ENCODE data around the gene WDR93. TPM values are rescaled to one million over a fixed set of nuclear protein-coding genes. Genes with fewer than 3 reads are reported as not detected.

The WDR93 gene
- total and polyA plus RNA-seq, 4 donors = 0.08 TPM; not detected in 2

DNA sequence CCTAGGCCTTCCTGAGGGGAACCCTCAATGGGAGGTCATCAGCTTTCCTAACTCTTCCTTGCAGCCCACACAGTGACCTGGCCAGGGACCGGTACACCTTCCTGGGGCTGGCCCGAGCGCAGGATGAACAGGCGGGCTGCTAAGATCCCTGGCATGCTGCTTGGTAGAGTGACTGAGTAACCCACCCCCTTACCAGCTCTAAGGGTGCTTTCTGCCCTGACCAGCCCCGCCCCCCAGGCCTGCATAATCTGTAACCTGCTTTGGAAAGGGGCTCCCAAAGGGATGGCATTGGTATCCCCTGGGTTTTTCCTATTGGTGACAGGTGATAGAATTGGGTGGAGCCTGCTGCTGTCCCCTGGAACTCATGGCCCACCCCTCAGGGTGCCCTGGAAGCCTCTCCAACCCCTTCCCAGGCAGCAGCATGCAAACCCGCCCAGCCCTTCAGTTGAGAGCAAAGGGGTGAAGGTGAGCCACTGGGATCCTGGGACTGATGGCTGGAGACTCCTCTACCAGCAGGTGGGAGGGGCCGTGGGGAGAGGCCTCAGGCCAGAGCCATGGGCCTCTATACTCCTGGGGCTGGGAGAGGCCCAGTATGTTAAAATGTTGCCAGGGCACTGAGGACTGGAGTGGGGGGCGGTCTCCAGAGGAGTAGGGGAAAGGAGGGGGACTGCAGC lies 24.3 kb upstream of the WDR93 start (continued):
- TF ChIP-seq SP1 (IDR thresholded peaks at IDR 0.05) (no peak), RAD21 (IDR thresholded peaks at IDR 0.05) (no peak)

DNA sequence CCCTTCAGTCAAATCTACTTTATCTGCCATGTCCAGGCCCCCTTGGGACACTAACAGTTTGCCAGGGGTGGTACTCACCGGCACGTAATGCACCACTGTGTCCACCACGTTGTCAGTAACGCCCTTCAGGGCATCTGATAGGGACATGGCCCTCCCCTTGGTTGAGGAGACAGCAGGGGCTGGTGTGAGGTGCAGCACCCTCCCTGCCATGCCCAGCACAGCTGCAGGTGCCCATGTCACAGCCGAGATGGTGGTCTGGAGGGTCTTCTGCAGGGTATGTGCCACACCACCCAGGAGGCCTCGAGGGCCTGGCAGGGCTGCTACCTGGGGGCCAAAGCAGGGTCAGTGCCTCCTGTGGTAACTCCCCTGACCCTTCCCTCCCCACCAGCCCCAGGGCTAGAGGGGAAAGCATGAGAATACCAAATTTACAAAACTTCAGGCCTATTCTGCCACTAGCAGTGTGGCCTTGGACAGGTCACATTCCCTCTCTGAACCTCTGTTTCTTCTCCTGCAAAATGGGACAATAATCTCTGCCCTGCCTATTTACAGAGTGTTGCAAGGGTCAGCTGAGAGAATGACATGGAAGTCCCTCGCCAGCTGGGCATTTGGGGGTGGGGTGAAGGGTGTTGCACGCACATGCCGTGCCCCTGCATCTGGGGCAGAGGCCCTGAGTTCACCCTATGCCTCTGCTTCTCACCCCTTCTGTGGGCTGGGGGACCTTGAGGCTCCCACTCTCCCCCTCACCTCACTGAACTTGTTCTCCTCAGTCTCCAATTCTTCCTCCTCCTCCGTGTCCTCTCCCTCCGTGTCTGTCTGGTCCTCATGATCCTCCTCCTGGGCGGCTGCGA lies 23.5 kb upstream of the WDR93 start:
- WGBS = 90% methylated on average over 13 of the region's 13 CpGs
- Histone ChIP-seq H3K4me3 (ENCODE audit: low read depth in 1 of 3, low read length in 3 of 3) (no peak overlapping the region), H3K9me3 (ENCODE audit: control insufficient read depth in 4 of 4, low read length in 3 of 4) (no peaks in the 10 kb centered on the region), H3K9ac (ENCODE audit: low read depth in 1 of 2, low read length in 2 of 2) (no peak overlapping the region), H3K27me3 (ENCODE audit: control insufficient read depth in 4 of 4, insufficient read depth in 4 of 4, low read length in 3 of 4) (no peaks in the 10 kb centered on the region), H3K36me3 (ENCODE audit: control insufficient read depth in 4 of 4, insufficient read depth in 3 of 4, low read depth in 1 of 4, low read length in 3 of 4) (peaks cover 0 to 11% (median 1%) of the 10 kb centered on the region in 4 donors), H3K4me1 (ENCODE audit: control insufficient read depth in 4 of 4, insufficient read depth in 4 of 4, low read length in 3 of 4) (peaks cover 0 to 2% (median 0%) of the 10 kb centered on the region in 4 donors), H3K27ac (ENCODE audit: low read depth in 1 of 2, low read length in 2 of 2) (no peak overlapping the region)
- DNase-seq (ENCODE audit: low spot score) = no peak
- TF ChIP-seq, protein P1, sequence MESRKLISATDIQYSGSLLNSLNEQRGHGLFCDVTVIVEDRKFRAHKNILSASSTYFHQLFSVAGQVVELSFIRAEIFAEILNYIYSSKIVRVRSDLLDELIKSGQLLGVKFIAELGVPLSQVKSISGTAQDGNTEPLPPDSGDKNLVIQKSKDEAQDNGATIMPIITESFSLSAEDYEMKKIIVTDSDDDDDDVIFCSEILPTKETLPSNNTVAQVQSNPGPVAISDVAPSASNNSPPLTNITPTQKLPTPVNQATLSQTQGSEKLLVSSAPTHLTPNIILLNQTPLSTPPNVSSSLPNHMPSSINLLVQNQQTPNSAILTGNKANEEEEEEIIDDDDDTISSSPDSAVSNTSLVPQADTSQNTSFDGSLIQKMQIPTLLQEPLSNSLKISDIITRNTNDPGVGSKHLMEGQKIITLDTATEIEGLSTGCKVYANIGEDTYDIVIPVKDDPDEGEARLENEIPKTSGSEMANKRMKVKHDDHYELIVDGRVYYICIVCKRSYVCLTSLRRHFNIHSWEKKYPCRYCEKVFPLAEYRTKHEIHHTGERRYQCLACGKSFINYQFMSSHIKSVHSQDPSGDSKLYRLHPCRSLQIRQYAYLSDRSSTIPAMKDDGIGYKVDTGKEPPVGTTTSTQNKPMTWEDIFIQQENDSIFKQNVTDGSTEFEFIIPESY (IDR thresholded peaks at IDR 0.05) = no peak
- TF ChIP-seq RAD21 (IDR thresholded peaks at IDR 0.05) (no peak), GABPA (IDR thresholded peaks at IDR 0.05 in 1 of 2, conservative IDR thresholded peaks at IDR 0.05 in 1 of 2) (no peak), YY1 (IDR thresholded peaks at IDR 0.05) (no peak), RXRA (IDR thresholded peaks at IDR 0.05) (no peak), JUND (IDR thresholded peaks at IDR 0.05) (no peak), TAF1 (conservative IDR thresholded peaks at IDR 0.05) (no peak), SP1 (IDR thresholded peaks at IDR 0.05) (no peak), FOXA2 (IDR thresholded peaks at IDR 0.05) (no peak), HNF4A (conservative IDR thresholded peaks at IDR 0.05) (no peak), MAX (IDR thresholded peaks at IDR 0.05) (no peak), EGR1 (IDR thresholded peaks at IDR 0.05; ENCODE audit: low read depth in 2 of 2) (no peak), HNF4G (IDR thresholded peaks at IDR 0.05) (no peak), REST (IDR thresholded peaks at IDR 0.05) (no peak), FOXA1 (IDR thresholded peaks at IDR 0.05) (no peak)
- TF ChIP-seq, protein P2, sequence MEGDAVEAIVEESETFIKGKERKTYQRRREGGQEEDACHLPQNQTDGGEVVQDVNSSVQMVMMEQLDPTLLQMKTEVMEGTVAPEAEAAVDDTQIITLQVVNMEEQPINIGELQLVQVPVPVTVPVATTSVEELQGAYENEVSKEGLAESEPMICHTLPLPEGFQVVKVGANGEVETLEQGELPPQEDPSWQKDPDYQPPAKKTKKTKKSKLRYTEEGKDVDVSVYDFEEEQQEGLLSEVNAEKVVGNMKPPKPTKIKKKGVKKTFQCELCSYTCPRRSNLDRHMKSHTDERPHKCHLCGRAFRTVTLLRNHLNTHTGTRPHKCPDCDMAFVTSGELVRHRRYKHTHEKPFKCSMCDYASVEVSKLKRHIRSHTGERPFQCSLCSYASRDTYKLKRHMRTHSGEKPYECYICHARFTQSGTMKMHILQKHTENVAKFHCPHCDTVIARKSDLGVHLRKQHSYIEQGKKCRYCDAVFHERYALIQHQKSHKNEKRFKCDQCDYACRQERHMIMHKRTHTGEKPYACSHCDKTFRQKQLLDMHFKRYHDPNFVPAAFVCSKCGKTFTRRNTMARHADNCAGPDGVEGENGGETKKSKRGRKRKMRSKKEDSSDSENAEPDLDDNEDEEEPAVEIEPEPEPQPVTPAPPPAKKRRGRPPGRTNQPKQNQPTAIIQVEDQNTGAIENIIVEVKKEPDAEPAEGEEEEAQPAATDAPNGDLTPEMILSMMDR (IDR thresholded peaks at IDR 0.05; ENCODE audit: low read depth, low read length, missing input control) = no peak
